ENCODE results near the gene BTBD7. TPM values are rescaled to one million over a fixed set of nuclear protein-coding genes. Genes with fewer than 3 reads are reported as not detected.

The BTBD7 gene
- polyA plus RNA-seq, 1 experiment: 24.4 TPM

GRCh38 chr14:93303659-93304058 lies 29.2 kb downstream of the BTBD7 start:
- Histone ChIP-seq H3K27ac (ENCODE audit: low read depth, low read length) (no peak overlapping the region), H3K4me3 (ENCODE audit: low read depth, low read length) (no peak overlapping the region), H3K27me3 (ENCODE audit: control insufficient read depth, insufficient read depth, low read length) (no peaks in the 10 kb centered on the region), H3K9me3 (ENCODE audit: control insufficient read depth, insufficient read depth, low read length) (no peaks in the 10 kb centered on the region)
- CTCF ChIA-PET: no interaction called here
- no peak for DNase-seq (ENCODE audit: low read depth, low spot score)
- POLR2A ChIA-PET: no interaction called here
- no peak for TF ChIP-seq CTCF (IDR thresholded peaks at IDR 0.05; ENCODE audit: low read depth, low read length)

- ChIA-PET POLR2A (no interaction called here), CTCF (no interaction called here)
- H3K27ac ChIP-seq (ENCODE audit: low read depth, low read length): no peak overlapping the region
- no peak for TF ChIP-seq CTCF (IDR thresholded peaks at IDR 0.05; ENCODE audit: low read depth, low read length)
- no peak overlapping the region for H3K4me3 ChIP-seq (ENCODE audit: low read depth, low read length)
- H3K27me3 ChIP-seq (ENCODE audit: control insufficient read depth, insufficient read depth, low read length): no peaks in the 10 kb centered on the region
- DNase-seq (ENCODE audit: low read depth, low spot score): no peak
- H3K9me3 ChIP-seq (ENCODE audit: control insufficient read depth, insufficient read depth, low read length): no peaks in the 10 kb centered on the region
These were observed 29.9 kb downstream of the BTBD7 start for GRCh38 chr14:93302688-93303581.

GRCh38 chr14:93301821-93302447 lies 30.9 kb downstream of the BTBD7 start:
- Histone ChIP-seq H3K4me3 (ENCODE audit: low read depth, low read length) (no peak overlapping the region), H3K27me3 (ENCODE audit: control insufficient read depth, insufficient read depth, low read length) (no peaks in the 10 kb centered on the region), H3K9me3 (ENCODE audit: control insufficient read depth, insufficient read depth, low read length) (no peaks in the 10 kb centered on the region), H3K27ac (ENCODE audit: low read depth, low read length) (no peak overlapping the region)
- POLR2A ChIA-PET: no interaction called here
- TF ChIP-seq CTCF (IDR thresholded peaks at IDR 0.05; ENCODE audit: low read depth, low read length): no peak
- CTCF ChIA-PET: interaction anchor here (0.5 to 0.6 kb wide), 2 partner anchors 13 to 163 kb away, joined by 3 to 4 read pairs; no protein-coding TSS in a partner anchor
- DNase-seq (ENCODE audit: low read depth, low spot score): no peak

DNA sequence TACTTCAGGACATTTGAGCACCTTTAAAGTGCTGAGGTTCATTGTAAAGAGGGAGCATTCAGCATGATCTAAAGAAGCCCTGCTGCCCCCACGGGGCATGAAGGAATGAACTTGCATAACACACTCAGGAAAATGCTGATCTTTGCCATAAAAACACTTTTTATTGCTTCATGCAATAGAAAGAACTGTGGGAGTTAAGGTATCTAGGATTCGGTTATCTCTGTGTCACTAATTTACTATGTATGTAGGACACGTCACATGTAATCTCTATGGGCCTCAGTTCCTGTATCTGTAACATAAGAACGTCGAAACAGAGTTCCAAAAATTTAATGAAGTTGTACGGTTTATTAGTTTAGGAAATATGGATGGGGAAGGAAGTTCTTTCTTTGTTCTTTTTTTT lies 33.0 kb downstream of the BTBD7 start:
- DNase-seq (ENCODE audit: low read depth, low spot score): no peak
- TF ChIP-seq CTCF (IDR thresholded peaks at IDR 0.05; ENCODE audit: low read depth, low read length): no peak
- no peak overlapping the region for H3K4me3 ChIP-seq (ENCODE audit: low read depth, low read length)
- ChIA-PET POLR2A (no interaction called here), CTCF (interaction anchor here (0.7 kb wide), 1 partner anchor 50 kb away, joined by 6 read pairs; no protein-coding TSS in a partner anchor)
- no peak overlapping the region for H3K27ac ChIP-seq (ENCODE audit: low read depth, low read length)
- H3K27me3 ChIP-seq (ENCODE audit: control insufficient read depth, insufficient read depth, low read length): no peaks in the 10 kb centered on the region
- H3K9me3 ChIP-seq (ENCODE audit: control insufficient read depth, insufficient read depth, low read length): no peaks in the 10 kb centered on the region

DNA sequence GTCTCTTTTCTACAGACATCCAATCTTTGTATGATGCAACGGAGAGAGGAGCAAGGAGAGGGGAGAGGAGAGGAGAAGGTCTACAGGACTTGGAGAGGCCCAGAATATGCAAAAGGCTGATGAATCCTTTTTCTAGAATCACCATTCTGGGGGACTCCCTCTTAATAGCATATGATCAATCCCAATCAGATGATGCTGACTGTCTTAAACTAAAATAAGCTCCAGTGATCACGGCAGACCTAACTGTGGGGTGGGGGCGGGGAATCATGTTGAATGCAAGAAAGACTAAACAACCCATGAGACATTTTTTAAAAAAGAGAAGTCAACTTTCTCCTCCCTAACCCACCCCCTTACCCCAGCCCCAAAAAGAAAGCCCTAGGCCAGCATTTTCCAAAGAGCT lies 33.4 kb downstream of the BTBD7 start:
- no peaks in the 10 kb centered on the region for H3K27me3 ChIP-seq (ENCODE audit: control insufficient read depth, insufficient read depth, low read length)
- ChIA-PET CTCF (interaction anchor here (0.6 kb wide), 1 partner anchor 1503 kb away, joined by 6 read pairs; no protein-coding TSS in a partner anchor), POLR2A (no interaction called here)
- no peaks in the 10 kb centered on the region for H3K9me3 ChIP-seq (ENCODE audit: control insufficient read depth, insufficient read depth, low read length)
- no peak for DNase-seq (ENCODE audit: low read depth, low spot score)
- no peak overlapping the region for H3K27ac ChIP-seq (ENCODE audit: low read depth, low read length)
- H3K4me3 ChIP-seq (ENCODE audit: low read depth, low read length): no peak overlapping the region
- no peak for TF ChIP-seq CTCF (IDR thresholded peaks at IDR 0.05; ENCODE audit: low read depth, low read length)

Measured in AG04450 (cell line).